GM23248 (cell line): Measurements from ENCODE around the gene MPV17L2. TPM values are rescaled to one million over a fixed set of nuclear protein-coding genes. Genes with fewer than 3 reads are reported as not detected.

Experiments
- DNase-seq: peaks from one replicate; pipeline ENCODE4 v3.0.0-alpha.2; 2015
- H2AFZ ChIP-seq: fragments of 200-600 bp; sonication (generic); 2 replicates; pipeline ENCODE4 v1.6.1; 2016; ENCODE audit warnings: antibody characterized with exemption
- H3F3A ChIP-seq: fragments of 200-600 bp; sonication (generic); 2 replicates; pipeline ENCODE4 v1.6.1; 2016; ENCODE audit warnings: mild to moderate bottlenecking, antibody characterized with exemption, mixed run types; ENCODE audit not compliant: insufficient read depth
- H3K27ac ChIP-seq: fragments of 200-600 bp; sonication (generic); 2 replicates; pipeline ENCODE4 v1.5.1; 2016; ENCODE audit warnings: mild to moderate bottlenecking
- H3K27me3 ChIP-seq: fragments of 200-600 bp; sonication (generic); replicated peaks from 2 replicates; pipeline ENCODE4 v1.6.1; 2016; ENCODE audit warnings: mild to moderate bottlenecking; ENCODE audit not compliant: insufficient read depth
- H3K36me3 ChIP-seq: fragments of 200-600 bp; sonication (generic); 2 replicates; pipeline ENCODE4 v1.6.1; 2016; ENCODE audit warnings: low read depth, mild to moderate bottlenecking
- H3K4me1 ChIP-seq: fragments of 200-600 bp; sonication (generic); 2 replicates; pipeline ENCODE4 v1.6.1; 2016; ENCODE audit warnings: mild to moderate bottlenecking; ENCODE audit not compliant: insufficient read depth
- H3K4me2 ChIP-seq: fragments of 200-600 bp; sonication (generic); one replicate; pipeline ENCODE4 v1.6.1; 2016; ENCODE audit warnings: mild to moderate bottlenecking; ENCODE audit not compliant: unreplicated experiment
- H3K4me3 ChIP-seq: fragments of 200-600 bp; sonication (generic); 2 replicates; pipeline ENCODE4 v1.5.1; 2016; ENCODE audit warnings: mild to moderate bottlenecking
- H3K79me2 ChIP-seq: fragments of 200-600 bp; sonication (generic); 2 replicates; pipeline ENCODE4 v1.6.1; 2016; ENCODE audit warnings: mild to moderate bottlenecking; ENCODE audit not compliant: insufficient read depth
- H3K9ac ChIP-seq: fragments of 200-600 bp; sonication (generic); 2 replicates; pipeline ENCODE4 v1.6.1; 2016; ENCODE audit warnings: mild to moderate bottlenecking
- H3K9me2 ChIP-seq: fragments of 200-600 bp; sonication (generic); 2 replicates; pipeline ENCODE4 v1.6.1; 2016; ENCODE audit warnings: mixed run types, mild to moderate bottlenecking, moderate library complexity; ENCODE audit not compliant: insufficient read depth
- H3K9me3 ChIP-seq: fragments of 200-600 bp; sonication (generic); one replicate; pipeline ENCODE4 v1.6.1; 2017; ENCODE audit warnings: low read depth
- H4K20me1 ChIP-seq: fragments of 200-600 bp; sonication (generic); 2 replicates; pipeline ENCODE4 v1.6.0; 2016; ENCODE audit not compliant: insufficient read depth
- EZH2 ChIP-seq: fragments of 200-600 bp; sonication (generic); IDR thresholded peaks from 2 replicates; pipeline ENCODE4 v1.6.1; 2018; ENCODE audit warnings: antibody characterized with exemption, mild to moderate bottlenecking; ENCODE audit not compliant: insufficient read depth, poor library complexity, severe bottlenecking
- EZH2phosphoT487 ChIP-seq: fragments of 200-600 bp; sonication (generic); IDR thresholded peaks from 2 replicates; pipeline ENCODE4 v1.6.1; 2018; ENCODE audit warnings: antibody characterized with exemption, moderate library complexity, mild to moderate bottlenecking, low read depth; ENCODE audit not compliant: insufficient read depth
- WGBS, 2 experiments: methylation state at CpG; one replicate each; pipeline ENCODE4 v1.1.6; 2015 to 2017; ENCODE audit warnings: low lambda C conversion rate in 2 of 2, low coverage in 1 of 2; ENCODE audit errors: missing lambda C conversion rate in 2 of 2; 5-methylcytosine and 5-hydroxymethylcytosine counted together
- in situ Hi-C: fragments of 300-500 bp; cut with MboI; formaldehyde crosslinking; loops from 2 replicates; pipeline ENCODE4 v1.15.0; 2020
- polyA plus RNA-seq: library from polyadenylated mRNA; unstranded; fragments of >200 nt; fragmentation: Nextera tagmentation; extraction: Ambion mirVana; gene quantifications from 2 replicates; pipeline ENCODE4 v1.2.1, GENCODE V29; 2016
- total RNA-seq: library from RNA; depleted of rRNA; stranded (reverse); fragments of >200 nt; shearing (Covaris generic); gene quantifications from 2 replicates; pipeline ENCODE4 v1.2.3, GENCODE V29; 2014; rRNA removed

MPV17L2 gene
- total RNA-seq, result 43.2 and 69.4 TPM in 2 replicates
- polyA plus RNA-seq, result 21.0 and 22.4 TPM in 2 replicates

DNA sequence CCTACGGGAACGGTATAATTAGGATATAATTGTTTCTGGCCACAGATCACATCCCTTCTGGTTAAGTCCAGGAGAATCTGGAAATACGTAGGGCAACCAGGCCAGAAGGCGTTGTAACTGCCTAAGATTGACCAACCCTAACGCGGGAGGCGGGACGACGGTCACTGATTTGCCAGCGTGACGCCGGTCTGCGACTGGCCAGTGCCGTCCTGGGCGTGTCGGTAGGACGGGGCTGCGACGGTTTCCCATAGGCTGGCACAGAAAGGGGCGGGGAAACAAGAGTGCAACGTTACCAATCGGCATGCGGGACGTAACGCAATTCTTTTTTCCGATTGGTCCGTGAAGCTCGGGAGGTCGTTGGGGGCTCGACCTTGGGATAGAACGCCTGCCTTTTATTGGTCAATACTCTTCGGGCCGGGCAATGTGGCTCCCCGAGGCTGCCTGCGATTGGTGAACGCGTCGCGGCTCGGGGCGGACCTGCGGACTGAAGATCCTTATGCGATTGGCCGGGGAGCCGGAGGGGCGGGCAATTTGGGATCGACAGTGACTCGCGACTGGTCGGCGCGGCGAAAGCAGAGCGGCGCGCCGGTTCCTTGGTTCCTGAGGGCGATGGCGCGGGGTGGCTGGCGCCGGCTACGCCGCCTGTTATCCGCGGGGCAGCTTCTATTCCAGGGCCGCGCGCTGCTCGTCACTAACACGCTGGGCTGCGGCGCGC is at the start of gene MPV17L2:
TSS of gene MPV17L2 (plus strand) at position 546 of the 715 bp plus-strand sequence. CDS start at position 610, 64 bp downstream.
- H3K36me3 ChIP-seq, result no peaks in the 10 kb centered on the region
- peak within 1 kb of the TSS; percentile 94 for H3K4me2 ChIP-seq
- peaks cover 11% of the 10 kb centered on the region for H3F3A ChIP-seq
- WGBS, 2 experiments, result 0% methylated on average over 70 to 73 of the region's 74 CpGs
- H3K27ac ChIP-seq, result peak within 1 kb of the TSS; percentile 96
- peak within 1 kb of the TSS; percentile 82 for H2AFZ ChIP-seq
- H3K4me1 ChIP-seq, result peaks cover 5% of the 10 kb centered on the region; the same call in 1 of the 2 replicates
- H3K27me3 ChIP-seq, result no peaks in the 10 kb centered on the region
- in situ Hi-C loops, result no loop called here
- H3K4me3 ChIP-seq, result peak within 1 kb of the TSS; percentile 86
- peak within 1 kb of the TSS; percentile 93 for H3K9ac ChIP-seq
- no peaks in the 10 kb centered on the region for H3K9me2 ChIP-seq
- DNase-seq, result peak; percentile 100
- H4K20me1 ChIP-seq, result no peaks in the 10 kb centered on the region
- TF ChIP-seq EZH2phosphoT487, result no peak
- TF ChIP-seq EZH2, result no peak
- H3K9me3 ChIP-seq, result no peaks in the 10 kb centered on the region
- H3K79me2 ChIP-seq, result no peaks in the 10 kb centered on the region

DNA sequence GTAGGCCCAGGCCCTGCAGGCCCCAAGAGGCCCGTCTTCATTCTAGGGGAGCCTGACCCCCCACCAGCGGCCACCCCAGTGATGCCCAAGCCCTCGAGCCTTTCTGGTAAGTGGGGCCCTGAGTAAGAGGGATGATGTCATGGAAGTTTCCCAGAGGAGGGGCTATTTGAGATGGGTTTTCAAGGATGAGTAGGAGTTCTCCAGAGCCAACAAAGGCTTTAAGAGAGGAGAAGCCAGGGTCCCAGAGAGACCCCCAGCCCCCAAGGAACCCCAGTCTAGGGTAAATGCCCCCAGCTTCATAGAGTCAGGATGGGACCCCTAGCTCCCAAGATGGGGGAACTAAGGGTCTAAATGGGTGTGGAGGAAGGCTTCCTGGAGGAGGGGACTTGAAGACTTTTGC is 49.1 kb upstream of the MPV17L2 start:
- Histone ChIP-seq H3K9me2 (no peaks in the 10 kb centered on the region), H3K4me2 (no peak overlapping the region), H3K9me3 (no peaks in the 10 kb centered on the region), H3K9ac (no peak overlapping the region), H3K79me2 (no peaks in the 10 kb centered on the region), H4K20me1 (no peaks in the 10 kb centered on the region), H3K27me3 (no peaks in the 10 kb centered on the region), H3K4me1 (no peaks in the 10 kb centered on the region), H3K36me3 (peaks cover 13% of the 10 kb centered on the region; the same call in 1 of the 2 replicates), H3F3A (no peaks in the 10 kb centered on the region), H3K27ac (no peak overlapping the region), H2AFZ (no peak overlapping the region), H3K4me3 (no peak overlapping the region)
- in situ Hi-C loops, result no loop called here
- WGBS, 2 experiments, result 94 to 95% methylated on average over 3 of the region's 3 CpGs
- no peak for TF ChIP-seq EZH2
- TF ChIP-seq EZH2phosphoT487, result no peak
- DNase-seq, result no peak

DNA sequence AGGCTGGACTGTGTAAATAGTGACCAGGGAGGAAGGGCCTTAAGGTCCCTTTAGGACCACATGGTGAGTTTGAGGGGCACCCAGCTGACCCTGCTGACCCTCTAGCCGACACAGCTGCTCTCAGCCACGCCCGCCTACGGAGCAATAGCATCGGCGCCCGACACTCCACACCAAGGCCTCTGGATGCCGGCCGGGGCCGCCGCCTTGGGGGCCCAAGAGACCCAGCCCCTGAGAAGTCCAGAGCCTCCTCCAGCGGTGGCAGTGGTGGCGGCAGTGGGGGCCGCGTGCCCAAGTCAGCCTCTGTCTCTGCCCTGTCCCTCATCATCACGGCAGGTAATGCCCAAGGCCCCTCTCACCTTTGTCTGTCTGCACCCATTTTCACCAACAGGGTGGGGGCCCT is 48.7 kb upstream of the MPV17L2 start:
- in situ Hi-C loops, result no loop called here
- Histone ChIP-seq H3K4me3 (no peak overlapping the region), H3K79me2 (no peaks in the 10 kb centered on the region), H3K4me2 (no peak overlapping the region), H4K20me1 (no peaks in the 10 kb centered on the region), H3K36me3 (peaks cover 13% of the 10 kb centered on the region; the same call in 1 of the 2 replicates), H3K9ac (no peak overlapping the region), H3K4me1 (no peaks in the 10 kb centered on the region), H3K9me2 (no peaks in the 10 kb centered on the region), H3K27me3 (no peaks in the 10 kb centered on the region), H3K9me3 (no peaks in the 10 kb centered on the region), H3K27ac (no peak overlapping the region), H2AFZ (no peak overlapping the region), H3F3A (no peaks in the 10 kb centered on the region)
- WGBS, 2 experiments, result 91 to 93% methylated on average over 15 to 16 of the region's 16 CpGs
- TF ChIP-seq EZH2phosphoT487 (no peak), EZH2 (no peak)
- no peak for DNase-seq

DNA sequence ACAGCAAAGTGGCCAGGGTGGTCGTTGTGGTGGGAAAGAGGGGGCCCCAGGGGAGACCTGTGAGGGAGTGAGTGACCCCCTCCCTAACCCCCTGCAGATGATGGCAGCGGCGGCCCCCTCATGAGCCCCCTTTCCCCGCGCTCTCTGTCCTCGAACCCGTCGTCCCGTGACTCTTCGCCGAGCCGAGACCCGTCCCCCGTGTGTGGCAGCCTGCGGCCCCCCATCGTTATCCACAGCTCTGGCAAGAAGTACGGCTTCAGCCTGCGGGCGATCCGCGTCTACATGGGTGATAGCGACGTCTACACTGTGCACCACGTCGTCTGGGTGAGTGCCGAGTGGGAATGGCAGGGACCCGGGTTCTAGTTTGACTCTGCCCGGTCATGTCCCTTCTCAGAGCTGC is 48.1 kb upstream of the MPV17L2 start:
- no peaks in the 10 kb centered on the region for H3K9me2 ChIP-seq
- H3K79me2 ChIP-seq, result no peaks in the 10 kb centered on the region
- 96 to 97% methylated on average over 26 to 28 of the region's 28 CpGs for WGBS, 2 experiments
- H4K20me1 ChIP-seq, result no peaks in the 10 kb centered on the region
- no peak overlapping the region for H3K27ac ChIP-seq
- H2AFZ ChIP-seq, result no peak overlapping the region
- no peaks in the 10 kb centered on the region for H3K9me3 ChIP-seq
- H3F3A ChIP-seq, result no peaks in the 10 kb centered on the region
- DNase-seq, result no peak
- no peak overlapping the region for H3K4me2 ChIP-seq
- no peak overlapping the region for H3K9ac ChIP-seq
- no peak for TF ChIP-seq EZH2phosphoT487
- no peak for TF ChIP-seq EZH2
- H3K27me3 ChIP-seq, result no peaks in the 10 kb centered on the region
- H3K4me1 ChIP-seq, result no peaks in the 10 kb centered on the region
- no peak overlapping the region for H3K4me3 ChIP-seq
- in situ Hi-C loops, result no loop called here
- H3K36me3 ChIP-seq, result peaks cover 13% of the 10 kb centered on the region; the same call in 1 of the 2 replicates
